Thymus (tissue), 11 donors: Measurements from ENCODE around the gene DMAC2. TPM values are rescaled to one million over a fixed set of nuclear protein-coding genes. Genes with fewer than 3 reads are reported as not detected.

Experiments used
- DNase-seq, 9 donors: peaks; one replicate each; pipeline ENCODE4 v3.0.0-alpha.2; 2013; ENCODE audit warnings: low spot score in 9 of 9, low read depth in 6 of 9, missing footprints in 1 of 9
- H3K27ac ChIP-seq, 2 donors: one replicate each; pipeline ENCODE4 v1.5.1; 2013; ENCODE audit warnings: control low read depth in 1 of 2, low read depth in 1 of 2, low read length in 1 of 2, mild to moderate bottlenecking in 1 of 2, moderate library complexity in 1 of 2
- H3K27me3 ChIP-seq, 2 donors: one replicate each; pipeline ENCODE4 v1.5.1; 2013; ENCODE audit warnings: low read length in 1 of 2; ENCODE audit not compliant: control insufficient read depth in 2 of 2, insufficient read depth in 1 of 2
- H3K36me3 ChIP-seq, 2 donors: one replicate each; pipeline ENCODE4 v1.5.1; 2013; ENCODE audit warnings: low read length in 1 of 2, mild to moderate bottlenecking in 1 of 2, moderate library complexity in 1 of 2; ENCODE audit not compliant: control insufficient read depth in 2 of 2, insufficient read depth in 2 of 2
- H3K4me1 ChIP-seq, 2 donors: one replicate each; pipeline ENCODE4 v1.5.1; 2013; ENCODE audit warnings: low read length in 2 of 2; ENCODE audit not compliant: control insufficient read depth in 2 of 2, insufficient read depth in 2 of 2
- H3K4me3 ChIP-seq, 2 donors: one replicate each; pipeline ENCODE4 v1.5.1; 2013; ENCODE audit warnings: low read length in 2 of 2, control low read depth in 1 of 2, mild to moderate bottlenecking in 1 of 2
- H3K9me3 ChIP-seq, 2 donors: one replicate each; pipeline ENCODE4 v1.5.1; 2013; ENCODE audit warnings: low read length in 1 of 2, mild to moderate bottlenecking in 1 of 2; ENCODE audit not compliant: control insufficient read depth in 2 of 2, insufficient read depth in 1 of 2
- WGBS: extraction: QIAGEN DNeasy Blood & Tissue Kit; methylation state at CpG from one replicate; pipeline ENCODE4 v1.1.7; 2013; 5-methylcytosine and 5-hydroxymethylcytosine counted together
- polyA plus RNA-seq: library from polyadenylated mRNA; stranded (reverse); fragments of 200-250 nt; gene quantifications from one replicate; pipeline ENCODE4 v1.2.3, GENCODE V29; 2013
- total RNA-seq: library from RNA; stranded (reverse); fragments of 120-200 nt; gene quantifications from one replicate; pipeline ENCODE4 v1.2.4, GENCODE V29; 2013
- donor health status: healthy.

Gene DMAC2
- total and polyA plus RNA-seq, 2 donors, result 28.2 to 29.3 TPM

DNA sequence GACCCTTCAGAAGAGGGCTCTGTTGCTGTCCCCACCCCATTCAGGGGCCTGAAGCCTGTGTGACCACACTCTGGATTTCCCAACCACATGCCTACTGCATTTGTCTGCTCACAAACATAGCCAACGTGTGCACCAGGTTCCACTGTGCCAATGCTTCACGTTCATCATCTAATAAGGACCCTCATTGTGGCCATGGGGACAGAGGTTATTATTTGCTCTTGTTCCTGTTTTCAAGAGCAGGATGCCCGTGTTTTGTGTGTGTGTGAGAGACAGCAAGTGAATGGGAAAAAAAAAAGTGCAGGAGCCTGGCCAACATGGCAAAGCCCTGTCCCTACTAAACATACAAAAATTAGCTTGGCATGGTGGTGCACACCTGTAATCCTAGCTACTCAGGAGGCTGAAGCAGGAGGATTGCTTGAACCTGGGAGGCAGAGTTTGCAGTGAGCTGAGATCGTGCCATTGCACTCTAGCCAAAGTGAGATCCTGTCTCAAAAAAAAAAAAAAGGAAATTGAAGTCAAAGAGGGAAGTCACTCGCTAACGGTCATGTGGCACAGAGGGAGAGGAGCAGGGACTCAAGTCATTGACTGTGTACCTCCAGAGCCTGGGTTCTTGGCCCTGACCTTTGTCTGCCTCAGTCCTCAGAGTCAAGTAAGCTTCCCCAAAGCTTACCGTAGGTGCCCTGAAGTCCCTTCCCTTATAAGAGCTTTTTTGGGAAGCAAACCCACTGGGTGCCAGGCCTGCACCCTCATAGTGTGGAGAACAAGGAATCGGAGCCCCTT, 19.4 kb downstream of the DMAC2 start:
- no peak for DNase-seq
- Histone ChIP-seq H3K4me1 (no peaks in the 10 kb centered on the region), H3K9me3 (no peaks in the 10 kb centered on the region), H3K27me3 (no peaks in the 10 kb centered on the region), H3K36me3 (peaks cover 44 to 74% of the 10 kb centered on the region in 2 donors), H3K27ac (no peak overlapping the region), H3K4me3 (no peak overlapping the region)
- WGBS, result 48% methylated on average over 8 of the region's 8 CpGs

GRCh38 chr19:41416194-41416674, 23.5 kb downstream of the DMAC2 start:
- Histone ChIP-seq H3K9me3 (no peaks in the 10 kb centered on the region), H3K4me3 (no peak overlapping the region), H3K4me1 (no peaks in the 10 kb centered on the region), H3K27me3 (no peaks in the 10 kb centered on the region), H3K36me3 (peaks cover 49 to 77% of the 10 kb centered on the region in 2 donors), H3K27ac (no peak overlapping the region)
- no peak for DNase-seq
- 98% methylated on average over 12 of the region's 12 CpGs for WGBS

- peaks cover 46 to 74% of the 10 kb centered on the region in 2 donors for H3K36me3 ChIP-seq
- DNase-seq, result no peak
Measured at GRCh38 chr19:41415154-41415571, 24.5 kb downstream of the DMAC2 start.

GRCh38 chr19:41414461-41414860, 25.3 kb downstream of the DMAC2 start:
- H3K36me3 ChIP-seq, result peaks cover 40 to 68% of the 10 kb centered on the region in 2 donors
- no peak overlapping the region for H3K27ac ChIP-seq
- no peaks in the 10 kb centered on the region for H3K27me3 ChIP-seq
- WGBS, result 99% methylated on average over 9 of the region's 9 CpGs
- H3K9me3 ChIP-seq, result no peaks in the 10 kb centered on the region
- no peak for DNase-seq
- H3K4me1 ChIP-seq, result no peaks in the 10 kb centered on the region
- no peak overlapping the region for H3K4me3 ChIP-seq

More at GRCh38 chr19:41415154-41415571, 24.5 kb downstream of the DMAC2 start:
- Histone ChIP-seq H3K4me3 (no peak overlapping the region), H3K9me3 (no peaks in the 10 kb centered on the region), H3K4me1 (no peaks in the 10 kb centered on the region), H3K27me3 (no peaks in the 10 kb centered on the region), H3K27ac (no peak overlapping the region)
- WGBS, result 96% methylated on average over 9 of the region's 9 CpGs

DNA sequence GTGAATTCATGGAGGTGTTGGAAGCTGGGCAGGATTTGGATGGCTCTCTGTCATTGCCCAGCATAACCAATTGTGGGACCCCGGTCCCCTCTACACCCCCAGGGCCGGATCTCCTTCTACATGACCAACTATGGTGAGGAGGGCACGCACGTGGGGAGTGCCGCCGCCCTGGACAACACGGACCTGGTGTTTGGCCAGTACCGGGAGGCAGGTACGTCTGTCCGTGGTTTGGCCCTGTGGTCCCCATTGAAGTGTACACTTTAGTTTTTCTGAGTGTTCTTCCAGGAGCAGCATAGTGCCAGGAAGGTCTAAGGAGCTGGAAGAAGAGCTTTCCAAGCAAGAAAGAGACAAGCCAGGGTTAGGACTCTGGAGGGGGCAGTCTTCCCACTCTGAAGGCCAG, 25.8 kb downstream of the DMAC2 start:
- peaks cover 36 to 63% of the 10 kb centered on the region in 2 donors for H3K36me3 ChIP-seq
- H3K27me3 ChIP-seq, result no peaks in the 10 kb centered on the region
- no peak overlapping the region for H3K4me3 ChIP-seq
- no peak overlapping the region for H3K27ac ChIP-seq
- no peaks in the 10 kb centered on the region for H3K9me3 ChIP-seq
- DNase-seq, result no peak
- over 99% methylated on average over 10 of the region's 10 CpGs for WGBS
- no peaks in the 10 kb centered on the region for H3K4me1 ChIP-seq

DNA sequence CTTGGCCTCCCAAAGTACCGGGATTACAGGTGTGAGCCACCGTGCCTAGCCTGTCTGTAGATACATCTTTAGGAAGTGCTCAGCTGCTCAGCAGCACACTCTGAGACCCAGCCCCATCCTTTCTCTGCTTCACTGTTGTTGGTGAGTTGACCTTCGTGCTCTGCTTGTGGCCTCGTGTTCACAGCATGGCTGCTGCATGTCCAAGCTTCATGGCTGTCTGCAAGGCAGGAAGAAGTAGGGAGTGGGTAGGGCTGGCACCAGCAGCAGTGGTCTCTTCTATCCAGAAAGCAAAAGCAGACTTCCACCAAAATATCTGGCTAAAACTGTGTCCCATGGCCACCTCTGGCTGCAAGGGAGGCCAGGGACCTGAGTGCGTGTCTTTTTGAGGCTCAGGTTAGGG, 26.8 kb downstream of the DMAC2 start:
- no peak overlapping the region for H3K27ac ChIP-seq
- 98% methylated on average over 5 of the region's 5 CpGs for WGBS
- no peaks in the 10 kb centered on the region for H3K4me1 ChIP-seq
- no peak for DNase-seq
- H3K4me3 ChIP-seq, result no peak overlapping the region
- H3K9me3 ChIP-seq, result no peaks in the 10 kb centered on the region
- H3K36me3 ChIP-seq, result peaks cover 31 to 58% of the 10 kb centered on the region in 2 donors
- no peaks in the 10 kb centered on the region for H3K27me3 ChIP-seq

DNA sequence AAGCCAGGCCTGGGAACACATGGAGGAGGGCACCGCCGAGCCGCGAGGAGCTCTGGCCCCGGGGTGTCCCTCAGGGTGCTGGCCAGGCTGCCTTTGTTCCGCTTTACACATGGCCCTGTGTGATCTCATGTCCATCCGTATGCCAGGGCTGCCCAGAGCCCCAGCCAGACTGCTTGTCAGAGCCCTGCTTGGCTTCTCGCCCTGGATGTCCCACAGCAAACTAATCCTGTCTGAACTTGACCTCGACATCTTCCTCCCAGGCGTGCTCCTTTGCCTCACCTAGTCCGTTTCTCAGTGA, 27.8 kb downstream of the DMAC2 start:
- Histone ChIP-seq H3K27me3 (no peaks in the 10 kb centered on the region), H3K36me3 (peaks cover 27 to 57% of the 10 kb centered on the region in 2 donors), H3K27ac (no peak overlapping the region), H3K4me1 (no peaks in the 10 kb centered on the region), H3K9me3 (no peaks in the 10 kb centered on the region), H3K4me3 (no peak overlapping the region)
- DNase-seq, result no peak
- 80% methylated on average over 11 of the region's 11 CpGs for WGBS

- H3K36me3 ChIP-seq, result peaks cover 26 to 51% of the 10 kb centered on the region in 2 donors
- H3K27me3 ChIP-seq, result no peaks in the 10 kb centered on the region
- H3K9me3 ChIP-seq, result no peaks in the 10 kb centered on the region
- WGBS, result 82% methylated on average over 9 of the region's 9 CpGs
- no peaks in the 10 kb centered on the region for H3K4me1 ChIP-seq
- no peak overlapping the region for H3K27ac ChIP-seq
- H3K4me3 ChIP-seq, result no peak overlapping the region
- DNase-seq, result no peak
Measured at GRCh38 chr19:41411100-41411967, 28.4 kb downstream of the DMAC2 start.
